GM12864 (cell line): ENCODE results near the gene RPS6KA3.
A peak's percentile ranks its signal among the peaks of the same experiment; 100 is the strongest.

ENCODE experiments used
- DNase-seq: peaks from one replicate; pipeline ENCODE4 v3.0.0-alpha.2; 2011; ENCODE audit warnings: low read depth
- H3K4me3 ChIP-seq: 2 replicates; pipeline ENCODE4 v1.5.1; 2011; ENCODE audit warnings: mild to moderate bottlenecking, low read depth, low read length, control low read depth
- CTCF ChIP-seq: IDR thresholded peaks from 2 replicates; pipeline ENCODE4 v1.5.1; 2011; ENCODE audit warnings: low read depth, mild to moderate bottlenecking, moderate library complexity, low read length, control low read depth, inconsistent platforms; ENCODE audit errors: missing control alignments

The RPS6KA3 gene

DNA sequence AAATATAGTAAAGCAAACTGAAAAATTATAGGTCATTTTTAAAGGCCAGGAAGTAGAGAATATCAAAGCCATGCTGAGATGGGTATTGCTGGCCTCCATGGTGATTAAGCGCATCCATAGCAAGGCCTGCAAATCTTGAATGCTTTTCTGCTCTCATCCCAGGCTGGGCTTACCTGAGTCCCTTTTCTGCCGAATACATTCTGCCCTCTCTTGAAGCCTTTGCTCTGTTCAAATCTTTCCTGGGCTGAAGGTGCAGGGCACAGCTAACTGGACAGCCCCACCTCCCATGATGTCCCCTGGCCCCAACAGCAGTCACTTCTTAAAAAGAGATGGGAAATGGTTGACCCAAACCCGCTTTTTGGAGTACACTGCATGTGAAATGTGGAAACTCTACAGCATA, 115.0 kb downstream of the RPS6KA3 start:
- no peak for TF ChIP-seq CTCF
- DNase-seq, result no peak
- no peak overlapping the region for H3K4me3 ChIP-seq

GRCh38 chrX:20149326-20149725, 117.4 kb downstream of the RPS6KA3 start:
- no peak for DNase-seq
- no peak overlapping the region for H3K4me3 ChIP-seq
- no peak for TF ChIP-seq CTCF

GRCh38 chrX:20147561-20147960, 119.1 kb downstream of the RPS6KA3 start:
- H3K4me3 ChIP-seq, result no peak overlapping the region
- TF ChIP-seq CTCF, result no peak
- DNase-seq, result no peak

- DNase-seq, result no peak
- no peak overlapping the region for H3K4me3 ChIP-seq
- TF ChIP-seq CTCF, result no peak
Observed at GRCh38 chrX:20144491-20144890, 122.2 kb downstream of the RPS6KA3 start.

- TF ChIP-seq CTCF, result no peak
- no peak for DNase-seq
- H3K4me3 ChIP-seq, result no peak overlapping the region
Observed at GRCh38 chrX:20143561-20143960, 123.1 kb downstream of the RPS6KA3 start.

DNA sequence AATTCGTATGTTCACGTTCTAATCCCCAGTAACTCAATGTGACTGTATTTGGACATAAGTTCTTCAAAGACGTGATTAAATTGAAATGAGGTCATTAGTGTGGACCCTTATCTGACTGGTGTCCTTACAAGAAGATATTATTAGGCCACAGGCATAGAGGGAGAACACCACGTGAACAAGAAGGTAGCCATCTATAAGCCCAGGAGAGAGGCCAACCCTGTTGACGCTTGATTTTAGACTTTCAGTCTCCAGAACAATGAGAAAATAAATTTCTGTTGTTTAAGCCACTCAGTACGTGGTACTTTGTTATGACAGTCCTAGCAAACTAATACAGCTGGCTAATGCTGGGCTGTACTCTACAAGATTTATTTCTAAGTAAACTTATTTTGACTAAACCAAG, 123.6 kb downstream of the RPS6KA3 start:
- TF ChIP-seq CTCF, result no peak
- no peak for DNase-seq

DNA sequence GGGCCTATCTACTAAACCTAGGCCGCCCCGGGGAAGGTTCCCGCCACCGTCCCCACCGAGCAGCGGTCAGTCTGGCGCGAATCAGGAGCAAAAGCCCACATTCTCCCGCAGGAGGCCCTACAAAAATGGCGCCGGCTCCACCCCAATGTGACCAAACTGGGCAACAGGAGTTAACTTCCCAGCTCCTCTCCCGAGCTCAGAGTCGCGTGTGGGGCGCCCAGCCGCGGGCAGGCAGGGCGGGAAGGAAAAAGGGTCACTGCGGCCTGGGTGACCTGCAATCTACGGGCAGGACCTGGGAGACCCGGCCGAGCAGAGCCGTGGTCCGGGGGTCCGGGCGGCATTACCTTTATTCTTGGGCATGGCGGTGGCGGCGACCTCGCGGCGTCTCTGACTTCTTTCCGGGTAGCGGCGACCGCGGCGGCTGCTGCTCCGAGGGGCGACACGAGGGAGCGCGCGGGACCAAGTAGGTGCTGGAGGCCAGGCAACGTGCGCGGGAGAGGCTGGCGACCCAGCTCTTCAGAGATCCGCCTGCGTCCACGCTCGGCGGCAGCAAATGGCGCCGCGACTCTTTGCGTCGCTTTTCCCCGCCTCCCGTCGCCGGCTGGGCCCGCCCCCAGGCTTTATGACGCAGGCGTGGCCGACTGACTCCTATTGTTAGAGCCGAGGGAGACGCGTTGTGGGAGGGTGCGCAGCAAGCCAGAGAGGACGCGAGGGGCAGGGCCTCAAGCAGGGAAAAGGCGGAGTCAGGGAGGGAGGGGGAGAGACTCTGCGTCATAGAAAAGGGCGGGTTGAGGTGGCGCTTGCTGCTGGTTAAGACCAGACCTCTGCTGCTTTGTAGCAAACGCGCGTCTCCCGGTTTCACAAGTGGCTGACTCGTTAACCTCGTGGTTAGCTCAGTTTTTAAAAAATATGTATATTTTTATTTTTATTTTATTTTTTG, 125.2 kb downstream of the RPS6KA3 start, which contains the start of gene EIF1AX:
Gene EIF1AX (minus strand): TSS at position 558 of the 940 bp plus-strand sequence. CDS start 198 bp downstream, at position 360.
- H3K4me3 ChIP-seq, result peak within 1 kb of the TSS; percentile 85
- peak; percentile 88 for DNase-seq
- no peak for TF ChIP-seq CTCF

More for the DNA sequence above, 123.6 kb downstream of the RPS6KA3 start:
- no peak overlapping the region for H3K4me3 ChIP-seq
